Measurements from ENCODE around the gene EFNB3.

The EFNB3 gene

DNA sequence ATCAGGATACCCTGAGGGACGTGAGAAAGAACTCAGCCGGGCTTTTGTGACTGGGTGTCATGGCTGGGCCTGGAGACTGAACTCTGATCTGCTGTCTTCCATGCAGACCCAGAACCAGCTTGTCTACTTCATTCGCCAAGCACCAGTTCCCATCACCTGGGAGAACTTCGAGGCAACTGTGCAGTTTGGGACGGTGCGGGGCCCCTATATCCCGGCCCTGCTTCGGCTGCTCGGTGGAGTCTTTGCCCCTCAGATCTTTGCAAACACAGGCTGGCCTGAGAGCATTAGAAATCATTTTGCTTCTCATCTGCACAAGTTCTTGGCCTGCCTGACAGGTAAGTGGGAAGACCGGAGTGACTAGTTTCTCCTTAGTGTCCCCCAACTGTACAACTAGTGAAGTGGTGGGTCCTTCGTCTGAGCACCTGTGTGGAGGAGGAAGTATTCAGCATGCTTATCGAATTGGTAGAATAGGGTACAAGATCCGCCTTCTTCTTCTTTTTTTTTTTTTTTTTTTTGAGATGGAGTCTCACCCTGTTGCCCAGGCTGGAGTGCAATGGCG is 28.1 kb downstream of the EFNB3 start:
- in situ Hi-C loops (cut with MboI; ENCODE audit: low sequenced_read_pairs, unreplicated experiment): no loop called here
- DNase-seq (ENCODE audit: low spot score): no peak
- TF ChIP-seq, protein P1, sequence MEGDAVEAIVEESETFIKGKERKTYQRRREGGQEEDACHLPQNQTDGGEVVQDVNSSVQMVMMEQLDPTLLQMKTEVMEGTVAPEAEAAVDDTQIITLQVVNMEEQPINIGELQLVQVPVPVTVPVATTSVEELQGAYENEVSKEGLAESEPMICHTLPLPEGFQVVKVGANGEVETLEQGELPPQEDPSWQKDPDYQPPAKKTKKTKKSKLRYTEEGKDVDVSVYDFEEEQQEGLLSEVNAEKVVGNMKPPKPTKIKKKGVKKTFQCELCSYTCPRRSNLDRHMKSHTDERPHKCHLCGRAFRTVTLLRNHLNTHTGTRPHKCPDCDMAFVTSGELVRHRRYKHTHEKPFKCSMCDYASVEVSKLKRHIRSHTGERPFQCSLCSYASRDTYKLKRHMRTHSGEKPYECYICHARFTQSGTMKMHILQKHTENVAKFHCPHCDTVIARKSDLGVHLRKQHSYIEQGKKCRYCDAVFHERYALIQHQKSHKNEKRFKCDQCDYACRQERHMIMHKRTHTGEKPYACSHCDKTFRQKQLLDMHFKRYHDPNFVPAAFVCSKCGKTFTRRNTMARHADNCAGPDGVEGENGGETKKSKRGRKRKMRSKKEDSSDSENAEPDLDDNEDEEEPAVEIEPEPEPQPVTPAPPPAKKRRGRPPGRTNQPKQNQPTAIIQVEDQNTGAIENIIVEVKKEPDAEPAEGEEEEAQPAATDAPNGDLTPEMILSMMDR (IDR thresholded peaks at IDR 0.05; ENCODE audit: borderline replicate concordance, control extremely low read depth, extremely low read depth, insufficient read depth, missing control alignments): no peak

- TF ChIP-seq, protein P1 (IDR thresholded peaks at IDR 0.05; ENCODE audit: borderline replicate concordance, control extremely low read depth, extremely low read depth, insufficient read depth, missing control alignments): no peak
- no peak for DNase-seq (ENCODE audit: low spot score)
- in situ Hi-C loops (cut with MboI; ENCODE audit: low sequenced_read_pairs, unreplicated experiment): no loop called here
Observed at GRCh38 chr17:7737601-7738000, 32.6 kb downstream of the EFNB3 start.

GRCh38 chr17:7739746-7740145 is 34.7 kb downstream of the EFNB3 start:
- TF ChIP-seq, protein P1 (IDR thresholded peaks at IDR 0.05; ENCODE audit: borderline replicate concordance, control extremely low read depth, extremely low read depth, insufficient read depth, missing control alignments): no peak
- in situ Hi-C loops (cut with MboI; ENCODE audit: low sequenced_read_pairs, unreplicated experiment): loop anchor here (10.0 kb wide), 1 partner anchor 315 kb away; no protein-coding TSS in a partner anchor
- no peak for DNase-seq (ENCODE audit: low spot score)

GRCh38 chr17:7740481-7741001 is 35.5 kb downstream of the EFNB3 start:
- TF ChIP-seq, protein P1 (IDR thresholded peaks at IDR 0.05; ENCODE audit: borderline replicate concordance, control extremely low read depth, extremely low read depth, insufficient read depth, missing control alignments): no peak
- DNase-seq (ENCODE audit: low spot score): no peak
- in situ Hi-C loops (cut with MboI; ENCODE audit: low sequenced_read_pairs, unreplicated experiment): loop anchor here (10.0 kb wide), 1 partner anchor 314 kb away; no protein-coding TSS in a partner anchor

GRCh38 chr17:7742729-7743128 is 37.7 kb downstream of the EFNB3 start:
- in situ Hi-C loops (cut with MboI; ENCODE audit: low sequenced_read_pairs, unreplicated experiment): loop anchor here (10.0 kb wide), 1 partner anchor 312 kb away; no protein-coding TSS in a partner anchor
- no peak for DNase-seq (ENCODE audit: low spot score)
- TF ChIP-seq, protein P1 (IDR thresholded peaks at IDR 0.05; ENCODE audit: borderline replicate concordance, control extremely low read depth, extremely low read depth, insufficient read depth, missing control alignments): no peak

DNA sequence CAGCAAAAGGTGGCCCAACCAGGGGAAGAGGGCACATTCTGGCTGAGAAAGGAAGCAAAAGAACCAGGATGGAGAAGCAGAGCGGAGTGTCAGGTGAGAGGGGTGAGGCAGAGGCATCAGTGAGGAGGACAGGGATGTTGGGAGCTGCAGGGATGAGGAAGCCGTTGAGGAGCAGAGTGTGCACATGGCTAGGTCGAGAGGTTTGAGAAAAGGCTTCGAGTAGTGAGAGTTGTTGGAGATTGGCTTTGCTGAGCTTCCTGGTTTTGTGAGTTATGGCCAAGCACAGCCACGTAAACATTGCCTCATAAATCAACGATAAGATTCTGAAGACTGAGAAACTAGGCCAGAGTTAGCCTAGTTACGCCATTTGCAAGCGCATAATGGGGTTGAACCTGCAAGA is 39.4 kb downstream of the EFNB3 start:
- in situ Hi-C loops (cut with MboI; ENCODE audit: low sequenced_read_pairs, unreplicated experiment): loop anchor here (10.0 kb wide), 1 partner anchor 310 kb away; no protein-coding TSS in a partner anchor
- DNase-seq (ENCODE audit: low spot score): no peak

More for the DNA sequence above, 39.4 kb downstream of the EFNB3 start:
- TF ChIP-seq, protein P1 (IDR thresholded peaks at IDR 0.05; ENCODE audit: borderline replicate concordance, control extremely low read depth, extremely low read depth, insufficient read depth, missing control alignments): no peak
